HG03342 (cell line): Measurements from ENCODE around the gene ESYT2.

Experiments
- ATAC-seq: cut with Tn5 transposase; IDR thresholded peaks from one replicate; pipeline ENCODE4 v1.9.1; 2021; ENCODE audit warnings: mild to moderate bottlenecking, moderate library complexity; ENCODE audit not compliant: unreplicated experiment

ESYT2 gene

GRCh38 chr7:158828133-158829020 is 932 bp downstream of the ESYT2 start:
- no peak for ATAC-seq

GRCh38 chr7:158827411-158828132 is 1.7 kb downstream of the ESYT2 start:
- no peak for ATAC-seq

- ATAC-seq = no peak
Measured at GRCh38 chr7:158825628-158826289, 3.5 kb downstream of the ESYT2 start.

- ATAC-seq = peak; percentile 71
Measured at GRCh38 chr7:158824028-158824427, 5.3 kb downstream of the ESYT2 start.

- ATAC-seq = no peak
Measured at GRCh38 chr7:158821171-158822031, 7.9 kb downstream of the ESYT2 start.

- no peak for ATAC-seq
Measured at GRCh38 chr7:158820656-158821055, 8.7 kb downstream of the ESYT2 start.

- no peak for ATAC-seq
Measured at GRCh38 chr7:158819571-158820203, 9.6 kb downstream of the ESYT2 start.

- ATAC-seq = peak; percentile 79
Measured at GRCh38 chr7:158818325-158819213, 10.7 kb downstream of the ESYT2 start.

- ATAC-seq = no peak
Measured at GRCh38 chr7:158816995-158817394, 12.3 kb downstream of the ESYT2 start.

- no peak for ATAC-seq
Measured at GRCh38 chr7:158816271-158816670, 13.0 kb downstream of the ESYT2 start.

- ATAC-seq = no peak
Measured at GRCh38 chr7:158815800-158816128, 13.5 kb downstream of the ESYT2 start.

- ATAC-seq = no peak
Measured at GRCh38 chr7:158815083-158815799, 14.1 kb downstream of the ESYT2 start.

- peak; percentile 56 for ATAC-seq
Measured at GRCh38 chr7:158814637-158815036, 14.7 kb downstream of the ESYT2 start.

GRCh38 chr7:158812684-158813083 is 16.6 kb downstream of the ESYT2 start:
- no peak for ATAC-seq

- no peak for ATAC-seq
Measured at GRCh38 chr7:158811894-158812293, 17.4 kb downstream of the ESYT2 start.

- ATAC-seq = no peak
Measured at GRCh38 chr7:158811461-158811860, 17.8 kb downstream of the ESYT2 start.

- no peak for ATAC-seq
Measured at GRCh38 chr7:158810846-158811245, 18.5 kb downstream of the ESYT2 start.

GRCh38 chr7:158809596-158809995 is 19.7 kb downstream of the ESYT2 start:
- ATAC-seq = peak; percentile 81

GRCh38 chr7:158808126-158808525 is 21.2 kb downstream of the ESYT2 start:
- no peak for ATAC-seq
